HUES48 (cell line): Measurements from ENCODE around the gene EPM2A.

ENCODE experiments used
- H3K27ac ChIP-seq: one replicate; pipeline ENCODE4 v1.7.0; 2013; ENCODE audit warnings: low read depth, low read length, inconsistent platforms
- H3K27me3 ChIP-seq: 2 replicates; pipeline ENCODE4 v1.6.1; 2013; ENCODE audit warnings: mild to moderate bottlenecking, low read length; ENCODE audit not compliant: control insufficient read depth, insufficient read depth
- H3K36me3 ChIP-seq: 2 replicates; pipeline ENCODE4 v1.6.1; 2013; ENCODE audit warnings: low read length; ENCODE audit not compliant: control insufficient read depth, insufficient read depth
- H3K4me1 ChIP-seq: 2 replicates; pipeline ENCODE4 v1.6.1; 2013; ENCODE audit warnings: mild to moderate bottlenecking, low read length; ENCODE audit not compliant: control insufficient read depth, insufficient read depth
- H3K4me3 ChIP-seq: 2 replicates; pipeline ENCODE4 v1.5.1; 2013; ENCODE audit warnings: mild to moderate bottlenecking, low read depth, low read length
- H3K9ac ChIP-seq: 2 replicates; pipeline ENCODE4 v1.6.1; 2013; ENCODE audit warnings: mild to moderate bottlenecking, low read depth, low read length, moderate library complexity
- H3K9me3 ChIP-seq: 2 replicates; pipeline ENCODE4 v1.6.1; 2013; ENCODE audit warnings: low read length; ENCODE audit not compliant: control insufficient read depth, insufficient read depth

The EPM2A gene

DNA sequence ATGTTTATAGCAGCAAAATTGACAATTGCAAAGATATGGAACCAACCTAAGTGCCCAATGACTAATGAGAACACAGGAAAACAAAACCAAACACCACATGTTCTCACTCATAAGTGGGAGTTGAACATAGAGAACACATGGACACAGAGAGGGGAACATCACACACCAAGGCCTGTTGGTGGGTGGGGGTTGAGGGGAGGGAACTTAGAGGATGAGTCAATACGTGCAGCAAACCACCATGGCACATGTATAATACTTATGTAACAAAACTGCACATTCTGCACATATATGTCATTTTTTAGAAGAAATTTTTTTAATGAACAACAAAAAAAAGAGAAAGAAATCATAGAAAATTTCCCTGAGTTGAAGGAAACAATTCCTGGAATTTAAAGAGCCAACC lies 3.9 kb downstream of the EPM2A start:
- H3K9me3 ChIP-seq = peaks cover 10% of the 10 kb centered on the region
- no peaks in the 10 kb centered on the region for H3K27me3 ChIP-seq
- H3K36me3 ChIP-seq = no peaks in the 10 kb centered on the region
- H3K4me3 ChIP-seq = no peak overlapping the region
- H3K9ac ChIP-seq = no peak overlapping the region
- peaks cover 13% of the 10 kb centered on the region for H3K4me1 ChIP-seq
- H3K27ac ChIP-seq = no peak overlapping the region

- no peaks in the 10 kb centered on the region for H3K36me3 ChIP-seq
- no peaks in the 10 kb centered on the region for H3K27me3 ChIP-seq
- H3K9me3 ChIP-seq = peaks cover 10% of the 10 kb centered on the region
- no peak overlapping the region for H3K9ac ChIP-seq
- peaks cover 7% of the 10 kb centered on the region; the same call in 1 of the 2 replicates for H3K4me1 ChIP-seq
- H3K4me3 ChIP-seq = no peak overlapping the region
- no peak overlapping the region for H3K27ac ChIP-seq
Measured at GRCh38 chr6:145729887-145730286, 5.4 kb downstream of the EPM2A start.

DNA sequence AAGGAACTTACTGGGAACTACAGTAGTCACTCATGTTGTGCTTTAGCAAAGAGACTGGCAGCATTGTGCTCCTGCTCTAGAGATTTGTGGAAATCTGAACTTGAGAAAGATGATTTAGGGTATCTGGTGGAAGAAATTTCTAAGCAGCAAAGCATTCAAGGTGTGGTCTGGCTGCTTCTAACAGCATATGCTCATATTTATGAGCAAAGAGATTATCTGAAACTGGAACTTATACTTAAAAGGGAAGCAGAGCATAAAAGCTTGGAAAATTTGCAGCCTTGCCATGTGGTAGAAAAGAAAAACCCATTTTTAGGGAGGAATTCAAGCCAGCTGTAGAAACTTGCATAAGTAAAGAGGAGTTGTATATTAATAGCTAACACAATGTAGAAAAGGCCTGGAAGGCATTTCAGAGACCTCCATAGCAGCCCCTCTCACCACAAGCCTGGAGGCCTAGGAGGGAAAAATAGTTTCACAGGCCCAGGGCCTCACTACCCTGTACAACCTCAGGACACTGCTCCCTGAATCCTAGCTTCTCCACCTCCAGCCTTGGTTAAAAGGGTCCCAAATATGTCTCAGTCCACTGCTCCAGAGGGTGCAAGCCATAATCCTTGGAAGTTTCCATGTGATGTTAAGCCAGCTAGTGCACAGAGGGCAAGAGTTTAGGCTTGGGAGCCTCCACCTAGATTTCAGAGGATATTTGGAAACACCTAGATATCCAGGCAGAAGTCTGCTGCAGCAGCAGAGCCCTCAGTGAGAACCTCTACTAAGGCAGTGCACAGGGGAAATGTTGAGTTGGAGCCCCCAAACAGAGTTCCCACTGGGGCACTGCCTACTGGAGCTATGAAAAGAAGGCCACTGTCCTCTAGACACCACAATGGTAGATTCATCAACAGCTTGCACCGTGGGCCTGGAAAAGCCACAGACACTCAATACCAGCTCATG lies 6.6 kb downstream of the EPM2A start:
- H3K27ac ChIP-seq = no peak overlapping the region

GRCh38 chr6:145727817-145728388 lies 7.4 kb downstream of the EPM2A start:
- Histone ChIP-seq H3K4me3 (no peak overlapping the region), H3K27ac (no peak overlapping the region), H3K36me3 (no peaks in the 10 kb centered on the region), H3K9me3 (peaks cover 10% of the 10 kb centered on the region), H3K9ac (no peak overlapping the region), H3K4me1 (peaks cover 3% of the 10 kb centered on the region; the same call in 1 of the 2 replicates), H3K27me3 (no peaks in the 10 kb centered on the region)

More for the DNA sequence above, 6.6 kb downstream of the EPM2A start:
- H3K9me3 ChIP-seq = peaks cover 10% of the 10 kb centered on the region
- no peaks in the 10 kb centered on the region for H3K36me3 ChIP-seq
- H3K27me3 ChIP-seq = no peaks in the 10 kb centered on the region
- peaks cover 4% of the 10 kb centered on the region; the same call in 1 of the 2 replicates for H3K4me1 ChIP-seq
- no peak overlapping the region for H3K9ac ChIP-seq
- no peak overlapping the region for H3K4me3 ChIP-seq

DNA sequence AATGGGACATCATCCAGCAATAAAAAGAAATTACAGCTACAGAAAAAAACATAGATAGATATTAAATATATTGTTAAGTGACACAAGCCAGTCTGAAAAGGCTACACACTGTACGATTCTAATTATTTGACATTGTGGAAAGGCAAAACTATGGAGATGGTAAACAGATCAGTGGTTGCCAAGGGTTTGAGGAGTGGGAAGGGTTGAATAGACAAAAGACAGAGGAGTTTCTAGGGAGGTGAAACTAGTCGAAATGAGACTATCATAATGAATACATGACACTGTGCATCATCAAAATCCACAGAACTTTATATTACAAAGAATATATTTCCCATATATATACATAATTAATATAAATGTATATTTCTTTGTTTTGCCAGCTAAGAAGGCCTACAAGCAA lies 9.8 kb downstream of the EPM2A start:
- Histone ChIP-seq H3K4me1 (peaks cover 3% of the 10 kb centered on the region; the same call in 1 of the 2 replicates), H3K9me3 (peaks cover 10% of the 10 kb centered on the region), H3K36me3 (no peaks in the 10 kb centered on the region), H3K27ac (no peak overlapping the region), H3K4me3 (no peak overlapping the region), H3K9ac (no peak overlapping the region), H3K27me3 (no peaks in the 10 kb centered on the region)

- H3K27me3 ChIP-seq = no peaks in the 10 kb centered on the region
- H3K9me3 ChIP-seq = no peaks in the 10 kb centered on the region; the same call in 1 of the 2 replicates
- peaks cover 3% of the 10 kb centered on the region; the same call in 1 of the 2 replicates for H3K4me1 ChIP-seq
- no peak overlapping the region for H3K9ac ChIP-seq
- H3K36me3 ChIP-seq = no peaks in the 10 kb centered on the region
- no peak overlapping the region for H3K4me3 ChIP-seq
- H3K27ac ChIP-seq = no peak overlapping the region
Measured at GRCh38 chr6:145723646-145724045, 11.7 kb downstream of the EPM2A start.

DNA sequence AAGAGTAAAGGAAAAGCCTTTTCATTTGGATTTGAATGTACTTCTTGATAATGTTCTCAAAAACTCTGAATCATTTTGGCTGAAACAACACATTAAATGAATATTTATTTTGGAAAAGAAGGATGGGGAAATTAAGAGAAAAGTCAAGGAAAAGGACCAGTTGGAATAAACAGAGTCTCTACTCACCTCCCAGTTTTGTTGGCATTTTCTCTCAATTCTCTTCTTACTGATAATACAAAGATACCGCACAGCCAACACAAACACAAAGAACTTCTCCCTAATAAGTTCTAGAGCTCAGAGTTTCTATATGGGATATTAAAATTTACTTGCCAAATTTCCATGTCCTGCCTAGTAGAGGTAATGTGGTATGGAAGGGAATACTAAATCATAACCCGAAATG lies 13.1 kb downstream of the EPM2A start:
- H3K4me1 ChIP-seq = peaks cover 3% of the 10 kb centered on the region; the same call in 1 of the 2 replicates
- H3K36me3 ChIP-seq = no peaks in the 10 kb centered on the region
- no peak overlapping the region for H3K9ac ChIP-seq
- H3K9me3 ChIP-seq = no peaks in the 10 kb centered on the region
- no peak overlapping the region for H3K27ac ChIP-seq
- H3K27me3 ChIP-seq = no peaks in the 10 kb centered on the region
- no peak overlapping the region for H3K4me3 ChIP-seq

GRCh38 chr6:145721144-145721543 lies 14.2 kb downstream of the EPM2A start:
- H3K4me3 ChIP-seq = no peak overlapping the region
- no peaks in the 10 kb centered on the region for H3K9me3 ChIP-seq
- H3K27ac ChIP-seq = no peak overlapping the region
- peaks cover 3% of the 10 kb centered on the region; the same call in 1 of the 2 replicates for H3K4me1 ChIP-seq
- H3K9ac ChIP-seq = no peak overlapping the region
- no peaks in the 10 kb centered on the region for H3K36me3 ChIP-seq
- no peaks in the 10 kb centered on the region for H3K27me3 ChIP-seq

- H3K27ac ChIP-seq = no peak overlapping the region
- no peaks in the 10 kb centered on the region for H3K27me3 ChIP-seq
- H3K4me3 ChIP-seq = no peak overlapping the region
Measured at GRCh38 chr6:145715426-145715825, 19.9 kb downstream of the EPM2A start.

GRCh38 chr6:145714731-145715130 lies 20.6 kb downstream of the EPM2A start:
- Histone ChIP-seq H3K9ac (no peak overlapping the region), H3K9me3 (peaks cover 8% of the 10 kb centered on the region), H3K27me3 (no peaks in the 10 kb centered on the region), H3K36me3 (no peaks in the 10 kb centered on the region), H3K4me3 (no peak overlapping the region), H3K27ac (no peak overlapping the region), H3K4me1 (no peaks in the 10 kb centered on the region)

More at GRCh38 chr6:145715426-145715825, 19.9 kb downstream of the EPM2A start:
- Histone ChIP-seq H3K9me3 (peaks cover 8% of the 10 kb centered on the region), H3K4me1 (no peaks in the 10 kb centered on the region), H3K9ac (no peak overlapping the region), H3K36me3 (no peaks in the 10 kb centered on the region)

GRCh38 chr6:145713773-145714172 lies 21.5 kb downstream of the EPM2A start:
- Histone ChIP-seq H3K9ac (no peak overlapping the region), H3K9me3 (peaks cover 8% of the 10 kb centered on the region), H3K27ac (no peak overlapping the region), H3K36me3 (no peaks in the 10 kb centered on the region), H3K27me3 (no peaks in the 10 kb centered on the region), H3K4me3 (no peak overlapping the region), H3K4me1 (no peaks in the 10 kb centered on the region)
